Fibroblast of mammary gland (primary cell): ENCODE results near the gene APLP2.
A peak's percentile ranks its signal among the peaks of the same experiment; 100 is the strongest.

Experiments
- DNase-seq: peaks from one replicate; pipeline ENCODE4 v3.0.0-alpha.2; 2010; ENCODE audit warnings: low read depth
- H3K4me3 ChIP-seq: 2 replicates; pipeline ENCODE4 v1.5.1; 2011; ENCODE audit warnings: low read depth, mild to moderate bottlenecking, low read length, moderate library complexity; ENCODE audit not compliant: control insufficient read depth
- CTCF ChIP-seq: conservative IDR thresholded peaks from 2 replicates; pipeline ENCODE4 v1.5.1; 2011; ENCODE audit warnings: low read depth, low read length, inconsistent platforms; ENCODE audit not compliant: control insufficient read depth, insufficient read depth

The APLP2 gene

GRCh38 chr11:130118636-130119387, 49.1 kb downstream of the APLP2 start:
- no peak for DNase-seq
- no peak overlapping the region for H3K4me3 ChIP-seq
- TF ChIP-seq CTCF: no peak

GRCh38 chr11:130120045-130120444, 50.4 kb downstream of the APLP2 start:
- no peak for DNase-seq
- TF ChIP-seq CTCF: no peak
- no peak overlapping the region for H3K4me3 ChIP-seq

- TF ChIP-seq CTCF: no peak
- peak; percentile 77 for DNase-seq
- H3K4me3 ChIP-seq: no peak overlapping the region
Observed at GRCh38 chr11:130121445-130121978, 51.8 kb downstream of the APLP2 start.

- no peak overlapping the region for H3K4me3 ChIP-seq
- TF ChIP-seq CTCF: no peak
- DNase-seq: no peak
Observed at GRCh38 chr11:130122141-130122575, 52.5 kb downstream of the APLP2 start.

GRCh38 chr11:130123414-130124040, 53.8 kb downstream of the APLP2 start:
- TF ChIP-seq CTCF: no peak
- no peak for DNase-seq
- H3K4me3 ChIP-seq: no peak overlapping the region

- no peak overlapping the region for H3K4me3 ChIP-seq
- no peak for TF ChIP-seq CTCF
- DNase-seq: peak; percentile 94
Observed at GRCh38 chr11:130124096-130124495, 54.4 kb downstream of the APLP2 start.

GRCh38 chr11:130125638-130126037, 55.9 kb downstream of the APLP2 start:
- no peak for TF ChIP-seq CTCF
- no peak overlapping the region for H3K4me3 ChIP-seq
- DNase-seq: no peak
